Heart right ventricle (tissue), 16 donors: Measurements from ENCODE around the gene DCDC2B. TPM values are rescaled to one million over a fixed set of nuclear protein-coding genes. Genes with fewer than 3 reads are reported as not detected.
"Not testable (repeated sequence)": the region's sequence is repeated elsewhere in the genome, so short reads cannot be mapped to it uniquely, and the experiment has no call there.

Experiments
- ATAC-seq, 8 donors: fragments of 200-7000 bp; cut with Tn5 transposase; one replicate each; pipeline ENCODE4 v1.9.1; 2020; ENCODE audit warnings: mild to moderate bottlenecking in 8 of 8, moderate library complexity in 8 of 8, moderate number of reproducible peaks in 1 of 8
- DNase-seq, 2 donors: peaks; one replicate each; pipeline ENCODE4 v3.0.0-alpha.2; 2020
- H3K27ac ChIP-seq, 10 donors: fragments of 200-600 bp; sonication (generic) in 2 of 10; one replicate each; pipeline versions ENCODE4 v1.5.0 to v1.8.0; 2020 to 2022; ENCODE audit warnings: mild to moderate bottlenecking in 3 of 10
- H3K27me3 ChIP-seq, 7 donors: fragments of 200-600 bp; one replicate each; pipeline ENCODE4 v1.8.0; 2021 to 2022; ENCODE audit warnings: mild to moderate bottlenecking in 2 of 7
- H3K36me3 ChIP-seq, 9 donors: fragments of 200-600 bp; sonication (generic) in 1 of 9; one replicate each; pipeline versions ENCODE4 v1.5.0 to v1.8.0; 2020 to 2022; ENCODE audit warnings: mild to moderate bottlenecking in 2 of 9
- H3K4me1 ChIP-seq, 9 donors: fragments of 200-600 bp; sonication (generic) in 1 of 9; one replicate each; pipeline versions ENCODE4 v1.5.0 to v1.8.0; 2020 to 2022; ENCODE audit warnings: mild to moderate bottlenecking in 4 of 9
- H3K4me3 ChIP-seq, 10 donors: fragments of 200-600 bp; sonication (generic) in 2 of 10; one replicate each; pipeline versions ENCODE4 v1.5.0 to v1.8.0; 2020 to 2022; ENCODE audit warnings: mild to moderate bottlenecking in 7 of 10, moderate library complexity in 2 of 10
- H3K9me3 ChIP-seq, 11 donors: fragments of 200-600 bp in 10 of 11; sonication (generic) in 2 of 11; one replicate each; pipeline versions ENCODE4 v1.5.0 to v1.8.0; 2013 to 2022; ENCODE audit warnings: mild to moderate bottlenecking in 2 of 11, control low read depth in 1 of 11, moderate library complexity in 1 of 11
- WGBS, 2 donors: extraction: QIAGEN DNeasy Blood & Tissue Kit; methylation state at CpG; one replicate each; pipeline ENCODE4 v1.1.7; 2013; ENCODE audit warnings: inconsistent platforms in 1 of 2; 5-methylcytosine and 5-hydroxymethylcytosine counted together
- intact Hi-C, 10 donors: fragments of 100-400 bp; cut with DNase I; formaldehyde crosslinking; loops; one replicate each; pipeline versions ENCODE4 v1.11.1 to v1.14.2; 2022
- long read RNA-seq, 3 donors: library from polyadenylated mRNA; unstranded; transcript quantifications; one replicate each; pipeline ENCODE4 v2.0.0, GENCODE V29; 2020 to 2021
- polyA plus RNA-seq, 2 donors: library from polyadenylated mRNA; stranded (reverse); fragments of 200-250 nt; gene quantifications; one replicate each; pipeline ENCODE4 v1.2.3, GENCODE V29; 2013
- total RNA-seq, 10 donors: library from RNA; stranded (reverse); fragmentation: NEBNext Ultra II Directional in 3 of 10; extraction: Animal tissue kit (Norgen Biotek cat#: 25700) in 3 of 10; gene quantifications; one replicate each; pipeline versions ENCODE4 v1.2.1 to v1.2.4, GENCODE V29; 2021 to 2023
- TF ChIP-seq, protein P1 (sequence below), 9 donors: fragments of 200-600 bp; sonication (generic) in 2 of 9; IDR thresholded peaks; one replicate each; pipeline versions ENCODE4 v1.5.0 to v1.8.0; 2021 to 2022; ENCODE audit warnings: antibody characterized with exemption in 9 of 9, mild to moderate bottlenecking in 5 of 9, moderate library complexity in 1 of 9
- donor health status: Arrhythmogenic right ventricular cardiomyopathy.
- donor health status: ischemic (EF 13 %, LVEDD 7.1; RV severe dilation, severe dysfunction).
- donor health status: healthy with polysubstance abuse.
- donor health status: DM: no; HTN: yes; CAD: no.
- donor health status: DM: no; HTN: no; CAD: no.
- donor health status: ischemic (EF 25% LVEDD 6.9; RV normal size, moderate dysfunction).
- donor health status: ischemic (EF 25% LVEDD 5.7; RV mildly dilated, moderate dysfunction).
- donor health status: healthy.
- donor health status: DM: yes; HTN: yes; CAD: no.
- donor health status: Ischemic cardiomyopathy.
- donor health status: ischemic (EF 35%, LVEDD 5.7; RV mildly dilated, moderate dysfunction).
- donor health status: nonischemic (EF 11% LVEDD 7.7; RV severe dilation, severe dysfunction).
- donor health status: DM: yes; HTN: yes; CAD: no.
- donor health status: PGD.
- donor health status: ischemic (EF 29% LVEDD 5.4; RV normal size, mild dysfunction).
- donor health status: nonischemic (EF 23%, LVEDD 6.1; RV moderate dilation, normal function).

Gene DCDC2B
- total RNA-seq (not detected), polyA plus RNA-seq (not detected)
- long read RNA-seq, donor 1, partial matches to known transcripts: 0 of 2 reads
- long read RNA-seq, donor 1, other reads (novel, unspliced or antisense): 2 of 2 reads
- long read RNA-seq, donor 2, partial matches to known transcripts: 0 of 1 reads
- long read RNA-seq, donor 2, other reads (novel, unspliced or antisense): 1 of 1 reads
- long read RNA-seq, donor 3: 0 reads

DNA sequence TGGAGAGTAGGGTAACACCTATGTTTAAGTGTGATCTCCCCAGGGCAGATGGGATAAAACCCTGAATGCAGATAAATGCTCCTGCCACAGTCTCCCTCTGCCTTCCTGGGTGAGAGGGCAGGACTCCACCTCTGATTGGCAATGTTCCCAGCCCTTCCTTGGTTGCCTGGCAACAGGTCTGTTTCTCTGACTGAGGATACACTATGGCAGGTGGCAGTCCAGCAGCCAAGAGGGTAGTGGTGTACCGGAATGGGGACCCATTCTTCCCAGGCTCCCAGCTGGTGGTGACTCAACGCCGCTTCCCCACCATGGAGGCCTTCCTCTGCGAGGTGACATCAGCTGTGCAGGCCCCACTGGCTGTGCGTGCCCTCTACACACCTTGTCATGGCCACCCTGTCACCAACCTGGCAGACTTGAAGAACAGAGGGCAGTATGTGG is at the start of gene DCDC2B:
DCDC2B (plus strand) TSS at position 199 of the 438 bp plus-strand sequence; CDS start at position 204, 5 bp downstream.
- no peak within 1 kb of the TSS for H3K4me3 ChIP-seq
- intact Hi-C loops: no loop called here
- ATAC-seq: peak in 4 of 8 donors; percentile 2 to 13 (median 4)
- H3K27me3 ChIP-seq: no peaks in the 10 kb centered on the region
- TF ChIP-seq, protein P1, sequence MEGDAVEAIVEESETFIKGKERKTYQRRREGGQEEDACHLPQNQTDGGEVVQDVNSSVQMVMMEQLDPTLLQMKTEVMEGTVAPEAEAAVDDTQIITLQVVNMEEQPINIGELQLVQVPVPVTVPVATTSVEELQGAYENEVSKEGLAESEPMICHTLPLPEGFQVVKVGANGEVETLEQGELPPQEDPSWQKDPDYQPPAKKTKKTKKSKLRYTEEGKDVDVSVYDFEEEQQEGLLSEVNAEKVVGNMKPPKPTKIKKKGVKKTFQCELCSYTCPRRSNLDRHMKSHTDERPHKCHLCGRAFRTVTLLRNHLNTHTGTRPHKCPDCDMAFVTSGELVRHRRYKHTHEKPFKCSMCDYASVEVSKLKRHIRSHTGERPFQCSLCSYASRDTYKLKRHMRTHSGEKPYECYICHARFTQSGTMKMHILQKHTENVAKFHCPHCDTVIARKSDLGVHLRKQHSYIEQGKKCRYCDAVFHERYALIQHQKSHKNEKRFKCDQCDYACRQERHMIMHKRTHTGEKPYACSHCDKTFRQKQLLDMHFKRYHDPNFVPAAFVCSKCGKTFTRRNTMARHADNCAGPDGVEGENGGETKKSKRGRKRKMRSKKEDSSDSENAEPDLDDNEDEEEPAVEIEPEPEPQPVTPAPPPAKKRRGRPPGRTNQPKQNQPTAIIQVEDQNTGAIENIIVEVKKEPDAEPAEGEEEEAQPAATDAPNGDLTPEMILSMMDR (IDR thresholded peaks at IDR 0.05): no peak
- no peak within 1 kb of the TSS for H3K27ac ChIP-seq
- DNase-seq: peak; percentile 29 to 52
- WGBS, 2 donors: 69 to 70% methylated on average over 5 of the region's 5 CpGs
- peaks cover 6 to 24% (median 17%) of the 10 kb centered on the region in 9 donors for H3K4me1 ChIP-seq
- no peaks in the 10 kb centered on the region for H3K9me3 ChIP-seq
- H3K36me3 ChIP-seq: peaks cover 0 to 14% (median 0%) of the 10 kb centered on the region in 9 donors

DNA sequence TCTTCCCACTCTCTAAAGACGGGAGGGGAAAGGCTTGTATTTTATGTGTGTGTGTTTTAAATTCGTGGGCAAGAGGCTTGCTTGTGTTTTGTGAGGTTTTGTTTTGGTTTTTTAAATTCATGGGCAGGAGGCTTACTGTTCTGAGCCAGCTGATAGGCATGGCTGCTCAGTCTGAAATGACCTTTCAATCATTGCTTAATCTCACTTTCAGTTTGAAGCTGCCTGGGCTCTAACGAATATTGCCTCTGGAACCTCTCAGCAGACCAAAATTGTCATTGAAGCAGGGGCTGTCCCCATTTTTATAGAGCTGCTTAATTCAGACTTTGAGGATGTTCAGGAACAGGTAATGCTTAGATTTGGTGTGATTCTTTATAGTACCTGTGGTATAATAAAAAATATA is 49.7 kb upstream of the DCDC2B start:
- Histone ChIP-seq H3K27me3 (no peaks in the 10 kb centered on the region), H3K9me3 (no peaks in the 10 kb centered on the region), H3K27ac (no peak overlapping the region), H3K4me3 (no peak overlapping the region), H3K4me1 (peaks cover 0 to 5% (median 0%) of the 10 kb centered on the region in 9 donors), H3K36me3 (peaks cover 0 to 98% (median 75%) of the 10 kb centered on the region in 9 donors)
- intact Hi-C loops: no loop called here
- ATAC-seq: no peak
- no peak for DNase-seq
- TF ChIP-seq, protein P1 (IDR thresholded peaks at IDR 0.05): no peak
- WGBS, 2 donors: 70 to 74% methylated on average over 3 of the region's 3 CpGs

DNA sequence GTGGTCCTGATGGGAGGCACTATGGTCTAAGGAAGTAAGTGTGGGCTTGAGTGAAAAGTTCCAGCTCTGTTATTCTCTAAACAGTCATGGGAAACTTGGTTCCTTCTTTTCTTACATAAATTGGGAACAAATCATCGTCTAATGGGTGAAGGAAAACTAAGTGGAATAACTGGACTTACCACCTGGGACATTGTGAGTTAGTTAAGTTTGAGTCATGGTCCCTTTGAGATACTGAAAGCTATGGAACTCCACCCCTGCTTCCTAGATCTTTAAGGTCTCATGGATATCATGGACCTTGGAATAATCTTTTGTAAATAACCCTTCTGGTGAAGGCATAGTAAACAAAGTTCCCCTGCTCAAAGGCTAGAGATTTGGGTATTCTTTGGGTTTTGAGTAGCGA is 45.5 kb upstream of the DCDC2B start:
- WGBS, 2 donors: 97 to 100% methylated on average over 2 of the region's 2 CpGs
- ATAC-seq (no peak), DNase-seq (no peak)
- Histone ChIP-seq H3K9me3 (no peaks in the 10 kb centered on the region), H3K27me3 (no peaks in the 10 kb centered on the region), H3K27ac (no peak overlapping the region), H3K4me1 (no peaks in the 10 kb centered on the region), H3K4me3 (no peak overlapping the region), H3K36me3 (peaks cover 0 to 100% (median 77%) of the 10 kb centered on the region in 9 donors)
- intact Hi-C loops: no loop called here
- TF ChIP-seq, protein P1 (IDR thresholded peaks at IDR 0.05): no peak

DNA sequence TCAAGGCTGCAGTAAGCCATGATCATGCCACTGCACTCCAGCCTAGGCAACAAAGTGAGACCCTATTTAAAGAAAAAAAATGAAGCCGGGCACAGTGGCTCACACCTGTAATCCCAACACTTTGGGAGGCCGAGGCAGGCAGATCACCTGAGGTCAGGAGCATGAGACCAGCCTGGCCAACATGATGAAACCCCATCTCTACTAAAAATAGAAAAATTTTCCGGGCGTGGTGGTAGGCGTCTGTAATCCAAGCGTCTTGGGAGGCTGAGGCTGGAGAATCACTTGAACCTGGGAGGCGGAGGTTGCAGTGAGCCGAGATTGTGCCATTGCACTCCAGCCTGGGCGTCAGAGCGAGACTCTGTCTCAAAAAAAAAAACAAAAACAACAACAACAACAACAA is 43.3 kb upstream of the DCDC2B start:
- H3K4me3 ChIP-seq, H3K9me3 ChIP-seq, H3K4me1 ChIP-seq, DNase-seq, intact Hi-C loops, H3K27me3 ChIP-seq, ATAC-seq, H3K27ac ChIP-seq: not testable (repeated sequence)
- peaks cover 0 to 100% (median 77%) of the 10 kb centered on the region in 9 donors for H3K36me3 ChIP-seq
- 79 to 82% methylated on average over 10 of the region's 10 CpGs for WGBS, 2 donors

DNA sequence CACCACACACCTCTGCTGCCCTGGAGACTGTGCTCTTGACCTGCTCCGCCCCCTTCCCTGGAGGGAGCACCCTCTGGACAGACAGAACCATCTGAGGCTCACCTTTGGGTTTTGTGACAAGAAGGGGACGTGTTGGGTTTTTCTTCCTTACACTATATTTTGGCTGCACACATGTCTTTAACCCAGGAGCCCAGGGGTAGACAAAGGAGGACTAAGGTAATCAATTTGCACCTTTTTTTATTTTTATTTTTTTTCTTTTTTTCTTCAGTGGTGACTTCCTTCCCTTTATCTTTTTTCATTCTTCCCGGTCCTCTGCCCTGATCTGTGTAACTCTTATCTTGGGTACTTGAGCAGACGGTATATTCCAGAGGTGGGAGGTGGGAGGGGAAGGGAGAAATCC is 37.9 kb upstream of the DCDC2B start:
- Histone ChIP-seq H3K27ac (no peak overlapping the region), H3K36me3 (peaks cover 0 to 93% (median 56%) of the 10 kb centered on the region in 9 donors), H3K4me3 (no peak overlapping the region), H3K27me3 (no peaks in the 10 kb centered on the region), H3K4me1 (peaks cover 0 to 8% (median 0%) of the 10 kb centered on the region in 9 donors), H3K9me3 (no peaks in the 10 kb centered on the region)
- intact Hi-C loops: loop anchor here in 1 of 10 donors (10.0 kb wide), 1 partner anchor 56 kb away; no protein-coding TSS in a partner anchor
- no peak for DNase-seq
- ATAC-seq: no peak
- TF ChIP-seq, protein P1 (IDR thresholded peaks at IDR 0.05): no peak
- WGBS, 2 donors: 59 to 69% methylated on average over 4 of the region's 4 CpGs
